H1 (cell line): ENCODE results near the gene MYDGF. TPM values are rescaled to one million over a fixed set of nuclear protein-coding genes. Genes with fewer than 3 reads are reported as not detected.

ENCODE experiments used
- BRCA1 ChIP-seq: IDR thresholded peaks from 2 replicates; pipeline ENCODE4 v1.6.1; 2012; ENCODE audit warnings: low read depth, low read length, improper control_type of control experiment
- CHD7 ChIP-seq: fragments of 300-600 bp; sonication (generic); IDR thresholded peaks from 2 replicates; pipeline ENCODE4 v1.7.1; 2012; ENCODE audit warnings: low read length, moderate library complexity, mild to moderate bottlenecking, inconsistent platforms; ENCODE audit not compliant: insufficient replicate concordance
- JUND ChIP-seq: IDR thresholded peaks from 2 replicates; pipeline ENCODE4 v1.6.1; 2011; ENCODE audit warnings: mild to moderate bottlenecking, improper control_type of control experiment, low read length
- POU5F1 ChIP-seq: IDR thresholded peaks from 2 replicates; pipeline ENCODE4 v1.6.1; 2011; ENCODE audit warnings: low read depth, mild to moderate bottlenecking, low read length, moderate library complexity
- RXRA ChIP-seq: IDR thresholded peaks from 2 replicates; pipeline ENCODE4 v1.6.1; 2011; ENCODE audit warnings: low read depth, mild to moderate bottlenecking, low read length, moderate library complexity; ENCODE audit not compliant: insufficient read depth
- SRF ChIP-seq: IDR thresholded peaks from 2 replicates; pipeline ENCODE4 v1.6.1; 2011; ENCODE audit warnings: mild to moderate bottlenecking, low read depth, low read length, moderate library complexity
- USF2 ChIP-seq: IDR thresholded peaks from 2 replicates; pipeline ENCODE4 v1.6.1; 2011; ENCODE audit warnings: low read length, improper control_type of control experiment
- polyA plus RNA-seq, 7 experiments: library from polyadenylated mRNA; depleted of rRNA in 3 of 7; stranded (reverse) in 5 of 7; unstranded in 2 of 7; fragments of >200 nt in 5 of 7; fragments of 200-250 nt in 2 of 7; gene quantifications; 1 replicate in 5 of 7; 2 replicates in 1 of 7; 4 replicates in 1 of 7; pipeline versions ENCODE4 v1.2.1 to v1.2.3, GENCODE V29; 2011 to 2013; ENCODE audit warnings: missing spikeins in 2 of 7, mixed read lengths in 2 of 7
- total RNA-seq: library from RNA; stranded (reverse); fragmentation: NEBNext Ultra II Directional; extraction: Animal tissue kit (Norgen Biotek cat#: 25700); gene quantifications from 2 replicates; pipeline ENCODE4 v1.2.1, GENCODE V29; 2021

The MYDGF gene
- total and polyA plus RNA-seq, 2 of the 8 experiments (the other 6 are each of a cell fraction or from before 2014, with no cell fraction given), result 40.6 to 51.1 TPM

- TF ChIP-seq CHD7 (no peak), SRF (no peak), RXRA (no peak), JUND (no peak), POU5F1 (no peak), USF2 (no peak), BRCA1 (no peak)
Measured at GRCh38 chr19:4657835-4658234, 12.3 kb downstream of the MYDGF start (continued).
